ENCODE measurements around the gene LIN7B.

GRCh38 chr19:49102303-49102702 is 11.9 kb upstream of the LIN7B start:
- no peak for TF ChIP-seq CTCF (conservative IDR thresholded peaks at IDR 0.05 in 1 of 2, IDR thresholded peaks at IDR 0.05 in 1 of 2; ENCODE audit: low read depth in 1 of 2, low read length in 2 of 2)
- TF ChIP-seq EZH2 (IDR thresholded peaks at IDR 0.05; ENCODE audit: low read length, missing control alignments), result no peak
